ENCODE measurements around the gene PRDM2. TPM values are rescaled to one million over a fixed set of nuclear protein-coding genes. Genes with fewer than 3 reads are reported as not detected.
"Not testable (repeated sequence)": the region's sequence is repeated elsewhere in the genome, so short reads cannot be mapped to it uniquely, and the experiment has no call there.

The PRDM2 gene
- total and polyA plus RNA-seq, 7 donors: 6.7 to 53.2 (median 34.6) TPM

- intact Hi-C loops (cut with DNase I): no loop called here
- H3K27me3 ChIP-seq: no peaks in the 10 kb centered on the region
- 81 to 88% methylated on average over 1 of the region's 1 CpG for WGBS, 2 donors
- H3K4me3 ChIP-seq: no peak overlapping the region
- TF ChIP-seq POLR2AphosphoS5 (IDR thresholded peaks at IDR 0.05): no peak
- no peaks in the 10 kb centered on the region for H3K4me1 ChIP-seq
- H3K9me3 ChIP-seq: no peaks in the 10 kb centered on the region
- no peak overlapping the region for H3K27ac ChIP-seq
- DNase-seq: no peak
- no peaks in the 10 kb centered on the region for H3K36me3 ChIP-seq
These were observed 18.1 kb upstream of the PRDM2 start for GRCh38 chr1:13681921-13682320.

- intact Hi-C loops (cut with DNase I): no loop called here
- H3K27ac ChIP-seq: no peak overlapping the region
- no peaks in the 10 kb centered on the region for H3K9me3 ChIP-seq
- no peaks in the 10 kb centered on the region for H3K4me1 ChIP-seq
- DNase-seq: no peak
- H3K36me3 ChIP-seq: no peaks in the 10 kb centered on the region
- 74 to 90% methylated on average over 3 of the region's 3 CpGs for WGBS, 2 donors
- no peak overlapping the region for H3K4me3 ChIP-seq
- no peak for TF ChIP-seq POLR2AphosphoS5 (IDR thresholded peaks at IDR 0.05)
- TF ChIP-seq POLR2A (IDR thresholded peaks at IDR 0.05): no peak
- no peak for TF ChIP-seq CTCF (IDR thresholded peaks at IDR 0.05)
- no peak for TF ChIP-seq EP300 (IDR thresholded peaks at IDR 0.05)
- H3K27me3 ChIP-seq: no peaks in the 10 kb centered on the region
These were observed 17.5 kb upstream of the PRDM2 start for GRCh38 chr1:13682444-13682843.

- Histone ChIP-seq H3K4me3 (no peak overlapping the region), H3K4me1 (no peaks in the 10 kb centered on the region), H3K36me3 (no peaks in the 10 kb centered on the region), H3K27me3 (no peaks in the 10 kb centered on the region), H3K27ac (no peak overlapping the region), H3K9me3 (no peaks in the 10 kb centered on the region)
- TF ChIP-seq POLR2A (IDR thresholded peaks at IDR 0.05) (no peak), EP300 (IDR thresholded peaks at IDR 0.05) (no peak), POLR2AphosphoS5 (IDR thresholded peaks at IDR 0.05) (no peak), CTCF (IDR thresholded peaks at IDR 0.05) (no peak)
- intact Hi-C loops (cut with DNase I): no loop called here
- DNase-seq: no peak
- WGBS, 2 donors: 82 to 83% methylated on average over 7 of the region's 7 CpGs
These were observed 16.8 kb upstream of the PRDM2 start for GRCh38 chr1:13683206-13683605.

- Histone ChIP-seq H3K4me3 (no peak overlapping the region), H3K27me3 (peaks cover 0 to 10% (median 0%) of the 10 kb centered on the region in 3 donors), H3K9me3 (no peaks in the 10 kb centered on the region), H3K27ac (no peak overlapping the region), H3K36me3 (no peaks in the 10 kb centered on the region), H3K4me1 (no peaks in the 10 kb centered on the region)
- WGBS, 2 donors: 84 to 87% methylated on average over 6 of the region's 6 CpGs
- intact Hi-C loops (cut with DNase I): no loop called here
- DNase-seq: no peak
- TF ChIP-seq CTCF (IDR thresholded peaks at IDR 0.05) (no peak), POLR2AphosphoS5 (IDR thresholded peaks at IDR 0.05) (no peak), EP300 (IDR thresholded peaks at IDR 0.05) (no peak), POLR2A (IDR thresholded peaks at IDR 0.05) (no peak)
These were observed 12.8 kb upstream of the PRDM2 start for GRCh38 chr1:13687151-13687715.

- DNase-seq; H3K4me3 ChIP-seq; H3K27ac ChIP-seq; H3K4me1 ChIP-seq; H3K9me3 ChIP-seq; intact Hi-C loops (cut with DNase I); H3K36me3 ChIP-seq: not testable (repeated sequence)
- H3K27me3 ChIP-seq: peaks cover 0 to 19% (median 0%) of the 10 kb centered on the region in 3 donors
- WGBS, 2 donors: 44 to 47% methylated on average over 6 of the region's 6 CpGs
These were observed 6.9 kb upstream of the PRDM2 start for GRCh38 chr1:13693094-13693493.

Measured in sigmoid colon (tissue), 7 donors.